ENCODE results near the gene GRID1.

- TF ChIP-seq, protein P1, sequence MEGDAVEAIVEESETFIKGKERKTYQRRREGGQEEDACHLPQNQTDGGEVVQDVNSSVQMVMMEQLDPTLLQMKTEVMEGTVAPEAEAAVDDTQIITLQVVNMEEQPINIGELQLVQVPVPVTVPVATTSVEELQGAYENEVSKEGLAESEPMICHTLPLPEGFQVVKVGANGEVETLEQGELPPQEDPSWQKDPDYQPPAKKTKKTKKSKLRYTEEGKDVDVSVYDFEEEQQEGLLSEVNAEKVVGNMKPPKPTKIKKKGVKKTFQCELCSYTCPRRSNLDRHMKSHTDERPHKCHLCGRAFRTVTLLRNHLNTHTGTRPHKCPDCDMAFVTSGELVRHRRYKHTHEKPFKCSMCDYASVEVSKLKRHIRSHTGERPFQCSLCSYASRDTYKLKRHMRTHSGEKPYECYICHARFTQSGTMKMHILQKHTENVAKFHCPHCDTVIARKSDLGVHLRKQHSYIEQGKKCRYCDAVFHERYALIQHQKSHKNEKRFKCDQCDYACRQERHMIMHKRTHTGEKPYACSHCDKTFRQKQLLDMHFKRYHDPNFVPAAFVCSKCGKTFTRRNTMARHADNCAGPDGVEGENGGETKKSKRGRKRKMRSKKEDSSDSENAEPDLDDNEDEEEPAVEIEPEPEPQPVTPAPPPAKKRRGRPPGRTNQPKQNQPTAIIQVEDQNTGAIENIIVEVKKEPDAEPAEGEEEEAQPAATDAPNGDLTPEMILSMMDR (IDR thresholded peaks at IDR 0.05), result peak in 5 of 6 experiments; percentile 15 to 31 (median 28)
- no peak for TF ChIP-seq POLR2A (IDR thresholded peaks at IDR 0.05)
Observed at GRCh38 chr10:85612833-85613232, 753.8 kb downstream of the GRID1 start.

All from Peyer's patch (tissue), 4 donors.